SKM-1 treated with dmso at 0.1 percent for 144 hours (cell line): ENCODE results near the gene NGB.
"Not testable (repeated sequence)": the region's sequence is repeated elsewhere in the genome, so short reads cannot be mapped to it uniquely, and the experiment has no call there.

Source experiments
- DNase-seq: peaks from one replicate; lab custom pipeline; 2025; ENCODE audit not compliant: unreplicated experiment; lab: John Stamatoyannopoulos, UW

Gene NGB

DNA sequence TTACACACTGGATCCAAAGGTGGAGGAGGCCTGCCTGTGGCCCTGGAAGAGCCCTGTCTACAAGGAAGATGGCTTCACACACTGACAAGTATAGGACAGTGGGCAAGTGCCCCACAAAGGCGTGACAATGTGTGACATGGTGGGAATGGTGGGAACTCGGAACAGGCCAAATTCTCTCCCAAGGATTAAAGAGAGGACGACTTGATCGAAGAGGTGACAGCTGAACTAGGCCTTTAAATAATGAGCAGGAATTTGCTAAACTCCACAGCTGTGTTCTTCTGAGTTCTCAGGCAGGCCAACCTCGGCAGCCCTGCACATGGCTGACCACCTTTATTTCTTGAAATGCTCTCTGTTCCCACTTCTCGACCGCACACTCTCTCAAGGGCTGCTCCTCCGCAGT lies 25.9 kb upstream of the NGB start:
- DNase-seq, result no peak

DNA sequence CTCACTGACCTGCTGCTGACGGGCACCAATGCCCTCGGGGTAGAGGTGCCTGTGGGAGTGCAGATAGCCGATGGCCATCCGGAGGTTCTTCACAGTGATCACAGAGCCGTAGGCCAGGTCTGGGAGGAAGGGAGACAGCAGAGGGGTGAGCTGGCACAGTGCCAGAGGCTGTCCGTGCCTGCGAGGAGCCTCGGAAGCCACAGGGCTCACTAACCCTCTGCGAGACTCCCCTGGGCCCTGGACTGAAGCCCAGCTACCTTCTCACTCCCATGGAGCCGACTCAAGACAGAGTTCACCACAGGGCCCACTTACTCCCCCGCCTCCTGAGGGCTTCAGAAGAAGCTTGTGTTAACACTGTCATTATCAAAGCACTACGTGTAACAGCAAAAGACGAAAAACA lies 25.1 kb upstream of the NGB start:
- no peak for DNase-seq

GRCh38 chr14:77290705-77291104 lies 19.7 kb upstream of the NGB start:
- no peak for DNase-seq

DNA sequence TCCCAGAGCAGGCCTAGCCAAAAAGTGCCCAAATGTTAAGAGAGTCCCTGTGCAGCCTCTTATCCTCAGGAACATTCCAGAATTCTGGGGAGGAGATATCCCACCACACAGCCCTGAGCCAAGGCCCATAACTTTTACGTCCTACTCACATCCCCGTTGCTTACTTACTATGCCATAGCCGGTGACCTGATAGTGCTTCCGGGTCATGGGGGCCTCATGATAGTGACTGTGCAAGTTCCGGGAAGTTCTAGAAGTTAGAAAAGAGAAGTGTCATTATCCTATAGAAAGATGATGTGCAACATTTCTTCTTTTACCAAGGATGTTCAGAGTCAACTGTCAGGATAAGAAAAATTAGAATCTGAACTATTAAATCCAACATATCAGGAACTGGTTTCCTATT lies 15.6 kb upstream of the NGB start:
- no peak for DNase-seq

- no peak for DNase-seq
These were observed 13.5 kb upstream of the NGB start for GRCh38 chr14:77284466-77284865.

DNA sequence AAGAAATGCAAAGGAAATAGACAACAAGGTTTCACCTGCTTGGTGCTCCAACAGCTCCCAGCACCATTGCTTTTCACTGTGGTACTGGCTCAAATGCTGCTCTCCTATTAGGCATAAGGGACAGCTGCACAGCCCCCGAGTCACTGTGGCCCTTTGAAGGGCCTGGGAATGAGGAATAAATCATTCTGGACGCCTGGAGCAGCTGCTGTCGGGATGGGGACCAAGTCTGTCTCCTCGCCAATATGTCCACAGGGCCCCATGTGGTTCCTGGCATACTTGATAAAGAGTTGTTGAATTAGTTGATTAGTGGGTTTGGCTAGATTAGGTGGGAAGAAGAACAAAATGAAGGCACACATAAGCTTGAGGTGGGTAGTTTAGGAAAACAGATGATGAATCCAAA lies 13.1 kb upstream of the NGB start:
- DNase-seq, result no peak

DNA sequence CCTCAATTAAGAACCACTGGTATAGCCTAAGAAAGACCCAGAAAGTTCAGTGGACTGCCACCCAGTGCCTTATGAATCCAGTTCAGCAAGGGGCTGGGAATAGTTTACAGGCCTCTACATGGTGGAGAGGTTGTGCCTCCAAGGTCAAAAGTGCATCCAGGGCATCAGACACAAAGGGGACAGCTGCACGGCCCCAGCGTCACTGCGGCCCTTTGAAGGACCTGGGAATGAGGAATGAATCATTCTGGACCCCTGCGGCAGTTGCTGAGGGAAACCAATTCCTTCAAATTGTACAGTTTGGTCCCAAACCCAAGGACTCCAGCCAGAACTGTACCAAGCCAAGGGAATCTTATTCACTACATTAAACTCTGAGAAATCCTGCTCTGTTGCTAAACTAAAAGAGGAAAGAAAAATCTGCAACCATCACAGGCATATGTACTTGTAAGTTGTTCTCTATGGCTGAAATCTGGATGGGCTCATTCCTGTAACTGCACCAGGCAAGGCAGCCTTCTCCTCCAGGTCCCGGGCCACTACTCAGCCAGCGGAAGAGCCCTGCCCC lies 10.9 kb upstream of the NGB start:
- no peak for DNase-seq

- DNase-seq, result not testable (repeated sequence)
These were observed 9.9 kb upstream of the NGB start for GRCh38 chr14:77280921-77281320.

GRCh38 chr14:77279719-77280118 lies 8.7 kb upstream of the NGB start:
- no peak for DNase-seq

DNA sequence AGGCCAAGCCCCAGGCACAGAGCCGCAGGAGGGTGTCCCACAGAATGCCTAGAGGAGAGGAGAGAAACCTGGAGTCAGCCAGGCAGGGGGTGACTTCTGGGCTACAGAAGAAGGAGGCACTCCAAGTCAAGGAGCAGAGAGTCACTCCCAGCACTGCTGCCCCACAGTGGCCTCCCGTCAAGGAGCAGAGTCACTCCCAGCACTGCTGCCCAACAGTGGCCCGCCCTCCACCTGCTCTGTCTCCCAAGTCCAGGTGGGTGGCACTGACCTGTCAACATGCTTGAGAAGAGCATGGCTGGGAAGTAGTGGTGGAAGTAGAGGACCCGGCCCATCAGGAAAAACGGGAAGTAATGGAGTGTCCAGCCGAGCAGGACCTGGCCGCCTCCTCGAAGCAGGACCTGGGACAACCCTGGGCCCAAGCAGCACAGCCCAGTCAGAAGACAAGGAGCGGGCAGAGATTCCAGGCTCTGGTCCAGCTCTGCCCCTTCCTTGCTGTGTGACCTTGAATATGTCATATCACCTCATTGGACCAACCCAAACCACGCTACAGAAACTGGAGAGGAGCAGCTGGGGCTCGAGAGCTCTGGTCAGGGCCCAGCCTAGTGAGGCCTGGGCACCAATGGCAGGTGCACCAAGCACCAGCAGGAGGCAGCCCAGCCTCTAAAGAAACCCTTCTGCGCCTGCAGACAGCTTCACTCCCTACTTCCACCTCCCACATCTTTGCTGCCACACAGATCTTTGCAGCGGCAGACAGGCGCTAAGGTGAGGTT lies 7.6 kb upstream of the NGB start:
- DNase-seq, result no peak

- DNase-seq, result no peak
These were observed 6.0 kb upstream of the NGB start for GRCh38 chr14:77276959-77277358.

DNA sequence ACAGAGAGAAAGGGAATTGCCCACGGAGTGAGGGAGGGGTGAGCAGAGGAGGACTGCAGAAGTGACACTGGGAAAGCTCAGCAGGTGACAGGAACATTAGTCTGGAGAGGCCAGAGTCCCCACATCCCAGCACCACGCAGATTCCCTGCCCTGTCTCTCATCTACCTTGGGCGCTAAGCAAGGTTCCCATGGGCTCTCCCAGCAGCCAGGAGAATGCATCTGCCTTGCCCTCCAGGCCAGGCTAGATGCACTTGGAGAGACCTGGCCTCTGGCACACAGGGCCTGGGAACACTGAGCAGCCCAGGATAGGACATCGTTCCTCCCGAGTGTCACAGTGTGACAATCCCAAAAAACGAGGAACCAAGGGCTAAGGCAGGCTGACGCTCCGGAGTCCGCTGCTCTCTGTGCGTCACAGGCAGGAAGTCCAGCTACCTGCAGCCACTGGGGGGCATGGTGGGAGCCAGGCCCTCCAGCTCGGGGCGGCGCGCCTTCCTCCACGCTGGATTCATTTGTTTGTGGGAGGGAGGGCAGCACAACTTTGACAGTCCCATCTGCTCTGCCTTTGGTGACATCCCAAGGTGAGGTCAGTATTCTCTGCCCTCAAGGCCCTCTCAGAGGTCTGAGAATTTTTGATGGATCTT lies 5.4 kb upstream of the NGB start:
- no peak for DNase-seq

- no peak for DNase-seq
These were observed 4.6 kb upstream of the NGB start for GRCh38 chr14:77275601-77276017.

DNA sequence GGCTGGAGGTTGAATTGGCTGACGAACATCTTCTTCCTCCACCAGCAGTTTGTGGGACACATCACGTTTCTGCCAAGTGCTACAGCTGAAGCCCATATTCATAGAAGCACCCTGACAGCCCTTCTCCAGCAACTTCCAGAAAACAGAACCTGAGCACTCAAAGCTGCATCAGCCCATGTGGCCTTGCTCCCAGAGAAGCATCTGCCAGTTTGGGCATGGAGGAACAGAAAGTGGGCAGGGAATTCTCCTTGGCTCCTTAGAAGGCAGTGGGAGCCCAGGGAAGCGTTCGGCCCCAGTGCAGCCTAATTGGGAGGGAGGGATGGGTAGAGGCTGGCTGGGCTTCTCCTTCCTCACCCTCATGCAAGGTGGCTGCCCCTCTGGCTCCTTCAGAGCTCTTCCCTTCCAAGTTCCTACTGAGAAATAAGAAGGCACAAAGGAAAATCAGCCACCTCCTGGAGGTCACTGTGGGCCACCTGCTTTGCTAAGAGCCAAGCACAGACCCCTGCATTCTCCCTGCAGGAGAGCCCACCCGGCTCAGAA lies 4.1 kb upstream of the NGB start:
- DNase-seq, result no peak

GRCh38 chr14:77273796-77274195 lies 2.8 kb upstream of the NGB start:
- no peak for DNase-seq

DNA sequence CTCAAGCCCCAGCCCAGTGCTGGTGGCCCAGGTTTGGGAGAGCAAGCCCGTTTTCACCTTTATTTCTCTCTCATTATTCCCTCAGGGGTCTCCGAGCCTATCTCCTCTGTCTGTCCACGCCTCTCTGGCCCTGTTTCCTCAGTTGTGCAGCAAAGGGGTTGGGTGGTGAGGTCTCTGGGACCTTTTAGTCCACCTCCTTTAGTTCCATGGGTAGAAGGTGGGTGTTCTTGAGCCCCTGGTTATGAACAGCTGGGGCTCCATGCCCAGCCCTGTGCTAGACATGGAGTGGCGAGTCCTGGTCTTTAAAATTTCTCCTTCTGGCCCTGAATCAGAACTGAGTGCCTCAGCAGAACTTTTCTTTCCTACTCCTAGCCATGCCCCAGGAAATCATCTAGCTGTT lies 1.3 kb upstream of the NGB start:
- DNase-seq, result no peak

GRCh38 chr14:77270361-77271112 lies 469 bp downstream of the NGB start:
- DNase-seq, result no peak

- no peak for DNase-seq
These were observed 1.9 kb downstream of the NGB start for GRCh38 chr14:77268989-77269600.

DNA sequence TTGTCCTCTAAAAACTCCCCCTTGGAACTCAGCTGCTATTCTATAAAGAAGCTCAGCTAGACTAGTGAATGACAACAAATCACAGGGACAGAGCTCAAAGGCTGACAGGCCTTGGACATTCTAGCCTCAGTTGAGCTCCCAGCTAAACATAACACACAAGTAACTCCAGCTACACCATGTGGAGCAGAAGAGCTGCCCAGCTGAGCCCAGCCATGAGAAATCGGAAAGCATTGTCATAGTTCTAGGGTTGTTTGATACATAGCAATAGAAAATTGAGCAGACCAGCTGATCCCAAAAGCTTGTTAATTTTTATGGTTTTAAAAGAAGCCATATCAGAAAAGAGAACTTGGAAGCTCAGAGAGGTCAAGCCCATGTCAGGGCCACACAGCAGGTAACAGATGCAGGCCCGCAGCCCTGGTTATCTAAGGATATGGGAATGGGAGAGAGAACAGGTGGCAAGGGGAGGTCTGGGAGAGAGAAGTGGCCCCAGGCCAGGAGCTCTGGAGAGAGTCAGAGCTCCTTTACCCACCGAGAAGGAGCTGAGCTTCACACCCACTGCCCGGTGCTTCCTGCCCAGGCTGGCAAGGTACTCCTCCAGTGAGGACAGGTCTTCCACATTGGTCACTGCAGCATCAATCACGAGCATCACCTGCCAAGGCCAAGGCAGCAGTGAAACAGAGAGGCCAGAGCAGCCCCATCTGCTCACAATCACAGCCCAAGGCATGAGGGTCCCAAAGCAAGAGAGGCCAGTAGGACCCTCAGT lies 2.9 kb downstream of the NGB start:
- DNase-seq, result no peak

- DNase-seq, result no peak
These were observed 4.7 kb downstream of the NGB start for GRCh38 chr14:77266336-77266735.
